CD4-positive, alpha-beta T cell treated with Interleukin-21 for 1 hour (primary cell): ENCODE data around the gene NLGN4Y.

Source experiments
- DNase-seq: peaks from one replicate; pipeline ENCODE4 v3.0.0-alpha.2; 2020

The NLGN4Y gene

GRCh38 chrY:14679181-14679580 lies 154.9 kb downstream of the NLGN4Y start:
- DNase-seq: no peak

GRCh38 chrY:14694543-14694942 lies 170.2 kb downstream of the NLGN4Y start:
- no peak for DNase-seq

- no peak for DNase-seq
These were observed 183.8 kb downstream of the NLGN4Y start for GRCh38 chrY:14708158-14708557.

- DNase-seq: no peak
These were observed 217.3 kb downstream of the NLGN4Y start for GRCh38 chrY:14741596-14741995.

- DNase-seq: no peak
These were observed 224.0 kb downstream of the NLGN4Y start for GRCh38 chrY:14748329-14748728.

GRCh38 chrY:14755571-14755970 lies 231.2 kb downstream of the NLGN4Y start:
- no peak for DNase-seq

- DNase-seq: no peak
These were observed 238.6 kb downstream of the NLGN4Y start for GRCh38 chrY:14762903-14763302.

- DNase-seq: no peak
These were observed 239.3 kb downstream of the NLGN4Y start for GRCh38 chrY:14763600-14763999.

GRCh38 chrY:14778208-14778607 lies 253.9 kb downstream of the NLGN4Y start:
- no peak for DNase-seq

- no peak for DNase-seq
These were observed 268.8 kb downstream of the NLGN4Y start for GRCh38 chrY:14793104-14793503.

GRCh38 chrY:14793674-14794073 lies 269.3 kb downstream of the NLGN4Y start:
- DNase-seq: no peak

GRCh38 chrY:14798010-14798409 lies 273.7 kb downstream of the NLGN4Y start:
- DNase-seq: no peak

GRCh38 chrY:14801096-14801495 lies 276.8 kb downstream of the NLGN4Y start:
- no peak for DNase-seq

GRCh38 chrY:14802125-14802524 lies 277.8 kb downstream of the NLGN4Y start:
- DNase-seq: no peak

GRCh38 chrY:14804041-14804440 lies 279.7 kb downstream of the NLGN4Y start:
- DNase-seq: no peak

GRCh38 chrY:14818452-14818851 lies 294.1 kb downstream of the NLGN4Y start:
- DNase-seq: no peak

- DNase-seq: no peak
These were observed 297.9 kb downstream of the NLGN4Y start for GRCh38 chrY:14822201-14822600.

GRCh38 chrY:14822906-14823305 lies 298.6 kb downstream of the NLGN4Y start:
- no peak for DNase-seq

GRCh38 chrY:14824583-14824982 lies 300.3 kb downstream of the NLGN4Y start:
- DNase-seq: no peak

GRCh38 chrY:14825728-14826127 lies 301.4 kb downstream of the NLGN4Y start:
- DNase-seq: no peak

- no peak for DNase-seq
These were observed 304.2 kb downstream of the NLGN4Y start for GRCh38 chrY:14828531-14828930.

- DNase-seq: no peak
These were observed 305.1 kb downstream of the NLGN4Y start for GRCh38 chrY:14829366-14829885.

GRCh38 chrY:14834103-14835060 lies 310.1 kb downstream of the NLGN4Y start:
- peak; percentile 18 for DNase-seq

GRCh38 chrY:14837466-14837865 lies 313.1 kb downstream of the NLGN4Y start:
- DNase-seq: no peak

- DNase-seq: no peak
These were observed 326.4 kb downstream of the NLGN4Y start for GRCh38 chrY:14850734-14851133.
